Measurements from ENCODE around the gene SLC44A3.

SLC44A3 gene

GRCh38 chr1:94872771-94873495, 52.8 kb downstream of the SLC44A3 start:
- no peak overlapping the region for H3K4me3 ChIP-seq (ENCODE audit: low read depth, low read length)

- H3K4me3 ChIP-seq (ENCODE audit: low read depth, low read length), result no peak overlapping the region
Observed at GRCh38 chr1:94873520-94874351, 53.6 kb downstream of the SLC44A3 start.

GRCh38 chr1:94874423-94874822, 54.3 kb downstream of the SLC44A3 start:
- no peak overlapping the region for H3K4me3 ChIP-seq (ENCODE audit: low read depth, low read length)

DNA sequence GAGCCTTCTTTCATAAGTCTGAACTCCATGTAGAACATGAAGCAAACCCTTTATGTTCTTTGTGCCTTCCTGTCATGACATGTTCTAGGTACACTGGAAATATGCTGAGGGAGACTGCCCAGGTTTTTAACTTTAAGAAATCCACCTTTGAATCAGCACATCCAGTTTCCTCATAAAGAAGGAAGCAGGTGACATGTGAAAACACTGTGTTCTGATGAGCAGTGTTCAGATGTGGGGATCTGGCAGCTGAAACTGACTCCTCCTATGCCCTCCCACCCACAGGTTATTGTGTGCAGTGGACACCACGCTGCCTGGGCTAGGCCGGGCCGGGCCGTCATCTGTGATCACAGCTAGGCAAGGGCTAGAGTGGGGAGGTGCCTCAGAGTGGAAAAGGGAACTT, 55.6 kb downstream of the SLC44A3 start:
- no peak overlapping the region for H3K4me3 ChIP-seq (ENCODE audit: low read depth, low read length)

DNA sequence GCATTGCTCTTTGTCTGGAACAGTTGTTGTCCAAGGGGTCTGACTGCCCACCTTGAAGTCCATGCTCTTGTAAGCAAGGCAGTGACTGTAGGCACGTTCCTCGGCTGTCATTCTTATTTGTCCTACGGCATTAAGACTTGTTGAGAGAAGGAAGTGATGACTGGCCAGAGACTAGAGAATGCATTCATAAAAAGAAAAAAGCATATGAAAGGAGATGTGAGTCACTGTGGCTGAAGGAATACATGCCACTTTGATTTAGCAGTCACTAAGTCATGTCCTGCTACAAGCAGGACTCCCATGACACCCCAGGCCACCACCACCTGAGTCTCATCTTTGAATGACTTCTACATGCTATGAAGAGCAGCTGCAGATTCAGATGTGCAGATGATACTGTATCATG, 56.2 kb downstream of the SLC44A3 start:
- H3K4me3 ChIP-seq (ENCODE audit: low read depth, low read length), result no peak overlapping the region

GRCh38 chr1:94878329-94878728, 58.2 kb downstream of the SLC44A3 start:
- no peak overlapping the region for H3K4me3 ChIP-seq (ENCODE audit: low read depth, low read length)

DNA sequence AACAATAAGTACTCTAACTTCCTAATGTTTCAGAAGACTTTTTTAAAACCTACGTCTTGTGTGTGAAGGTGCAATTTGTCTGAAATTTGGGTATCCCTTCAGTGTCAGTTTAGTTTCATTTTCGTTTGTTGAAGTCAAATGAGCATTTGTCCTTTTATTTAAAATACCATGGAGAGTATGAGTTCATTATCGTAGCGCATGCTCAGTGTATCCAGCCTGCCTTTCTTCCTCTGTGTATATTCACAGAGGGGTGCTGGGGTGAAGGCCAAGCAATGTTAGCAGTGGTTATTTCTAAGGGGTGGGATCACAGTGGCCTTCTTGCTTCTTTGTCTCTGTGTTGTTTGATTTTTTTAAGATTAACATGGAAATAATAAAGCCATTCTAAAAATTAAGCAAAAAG, 63.5 kb downstream of the SLC44A3 start:
- no peak overlapping the region for H3K4me3 ChIP-seq (ENCODE audit: low read depth, low read length)

- H3K4me3 ChIP-seq (ENCODE audit: low read depth, low read length), result no peak overlapping the region
Observed at GRCh38 chr1:94884106-94884505, 63.9 kb downstream of the SLC44A3 start.

GRCh38 chr1:94884507-94884906, 64.3 kb downstream of the SLC44A3 start:
- H3K4me3 ChIP-seq (ENCODE audit: low read depth, low read length), result no peak overlapping the region

DNA sequence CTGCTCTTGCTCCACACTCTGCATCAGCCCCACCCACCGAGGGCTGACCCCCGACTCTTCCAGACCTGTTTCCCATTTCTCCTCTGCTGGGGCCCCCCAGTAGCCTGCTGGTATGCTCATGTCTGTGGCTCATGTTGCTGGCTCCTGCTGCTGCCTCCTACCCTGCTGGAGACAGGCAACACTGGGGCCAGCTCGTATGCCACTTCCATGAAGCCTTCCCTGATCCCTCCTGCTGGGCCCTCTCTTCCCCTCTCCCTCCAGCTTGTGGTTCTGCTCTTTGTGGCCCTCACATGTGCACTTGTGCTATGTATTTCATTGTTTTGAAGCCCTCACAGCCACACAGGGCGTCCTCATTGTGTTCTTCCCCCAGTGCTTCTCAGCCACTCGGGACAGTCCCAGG, 66.2 kb downstream of the SLC44A3 start:
- H3K4me3 ChIP-seq (ENCODE audit: low read depth, low read length), result no peak overlapping the region

GRCh38 chr1:94887106-94887505, 66.9 kb downstream of the SLC44A3 start:
- H3K4me3 ChIP-seq (ENCODE audit: low read depth, low read length), result no peak overlapping the region

DNA sequence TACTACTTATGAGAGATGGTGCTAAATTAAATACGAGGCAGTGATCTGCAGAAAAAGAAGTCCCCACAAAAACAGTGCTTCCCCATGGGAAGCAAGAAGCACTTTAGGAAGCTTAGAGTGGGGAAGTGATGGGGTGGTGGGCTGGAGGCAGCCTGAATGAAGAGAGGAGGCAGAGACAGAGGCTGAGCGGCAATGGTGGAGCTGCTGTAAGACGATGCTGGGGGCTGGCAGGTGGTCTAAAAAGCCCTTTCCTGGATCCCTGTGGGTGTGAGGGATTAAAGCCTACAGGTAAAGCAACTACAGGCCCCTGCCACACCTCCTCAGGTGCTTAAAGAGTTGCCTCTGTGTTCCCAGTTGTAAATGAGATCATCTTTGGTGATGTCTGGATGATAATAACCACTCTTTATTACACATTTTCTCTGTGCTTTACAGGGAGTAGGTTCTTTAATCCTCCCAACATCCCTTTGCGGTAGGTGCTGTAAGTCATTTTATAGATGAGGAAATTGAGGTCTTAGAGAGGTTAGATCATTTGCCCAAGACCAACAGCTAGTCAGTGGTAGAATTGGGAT, 67.5 kb downstream of the SLC44A3 start:
- no peak overlapping the region for H3K4me3 ChIP-seq (ENCODE audit: low read depth, low read length)

DNA sequence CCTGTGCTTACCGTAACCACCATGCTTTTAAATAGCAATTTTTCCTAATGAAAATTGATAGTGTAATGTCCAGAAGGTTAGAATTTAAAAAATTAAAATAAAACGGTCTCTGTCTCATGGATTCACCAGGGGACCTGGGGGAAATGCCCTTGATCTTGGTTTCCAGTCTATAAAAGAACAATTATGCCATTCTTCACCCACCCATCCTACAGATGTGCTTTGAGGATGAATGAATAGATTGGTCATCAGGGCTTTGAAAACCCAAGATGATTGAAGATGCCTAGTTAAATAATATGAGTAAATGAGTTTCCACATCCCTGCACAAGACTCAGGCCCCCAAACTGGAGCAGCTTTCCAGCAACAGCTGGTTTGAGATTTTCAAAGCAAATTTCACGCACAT, 68.0 kb downstream of the SLC44A3 start:
- no peak overlapping the region for H3K4me3 ChIP-seq (ENCODE audit: low read depth, low read length)

- no peak overlapping the region for H3K4me3 ChIP-seq (ENCODE audit: low read depth, low read length)
Observed at GRCh38 chr1:94892604-94893254, 72.6 kb downstream of the SLC44A3 start.

- no peak overlapping the region for H3K4me3 ChIP-seq (ENCODE audit: low read depth, low read length)
Observed at GRCh38 chr1:94894630-94895029, 74.5 kb downstream of the SLC44A3 start.

- no peak overlapping the region for H3K4me3 ChIP-seq (ENCODE audit: low read depth, low read length)
Observed at GRCh38 chr1:94895518-94895917, 75.4 kb downstream of the SLC44A3 start.

DNA sequence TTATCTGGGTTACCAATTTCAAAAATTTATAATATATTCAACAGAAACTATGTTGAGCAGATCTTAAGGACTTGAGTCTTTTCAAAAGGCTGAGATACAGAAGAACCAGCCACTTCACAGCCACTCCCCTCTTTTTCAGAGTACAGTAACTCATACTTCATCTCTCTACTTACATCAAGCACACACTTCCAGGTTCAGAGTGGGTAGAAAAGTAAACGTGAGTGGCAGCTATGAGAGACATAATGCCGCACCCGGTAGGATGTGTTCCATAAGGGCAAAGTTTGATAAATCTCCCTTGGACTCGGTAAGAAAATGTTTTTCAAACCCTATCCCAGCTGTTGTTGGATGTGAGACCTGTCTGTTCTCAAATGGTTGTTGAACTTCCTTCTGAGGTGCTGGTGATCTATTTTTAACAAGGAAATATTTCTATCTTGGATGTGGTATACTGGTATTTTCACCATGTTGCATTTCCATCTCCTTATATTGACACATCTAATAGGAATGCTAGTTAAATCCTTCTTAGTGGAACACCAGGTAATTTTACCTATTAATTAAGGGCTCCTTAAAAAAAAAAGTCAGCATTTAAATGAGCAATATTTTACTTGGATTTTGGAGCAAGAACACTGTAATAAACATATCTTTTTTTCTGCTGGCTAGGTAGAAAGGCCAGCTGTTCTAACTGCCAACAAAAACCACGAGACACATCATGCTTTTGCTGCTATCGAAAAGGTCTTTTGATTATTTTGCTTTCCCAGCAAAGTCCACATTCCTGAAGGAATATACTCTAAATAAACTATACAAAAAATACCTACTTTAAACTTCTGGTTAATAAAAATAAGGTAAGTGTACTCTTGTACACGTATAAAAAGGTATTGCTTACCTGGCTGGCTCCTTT, 78.6 kb downstream of the SLC44A3 start:
- no peak overlapping the region for H3K4me3 ChIP-seq (ENCODE audit: low read depth, low read length)

DNA sequence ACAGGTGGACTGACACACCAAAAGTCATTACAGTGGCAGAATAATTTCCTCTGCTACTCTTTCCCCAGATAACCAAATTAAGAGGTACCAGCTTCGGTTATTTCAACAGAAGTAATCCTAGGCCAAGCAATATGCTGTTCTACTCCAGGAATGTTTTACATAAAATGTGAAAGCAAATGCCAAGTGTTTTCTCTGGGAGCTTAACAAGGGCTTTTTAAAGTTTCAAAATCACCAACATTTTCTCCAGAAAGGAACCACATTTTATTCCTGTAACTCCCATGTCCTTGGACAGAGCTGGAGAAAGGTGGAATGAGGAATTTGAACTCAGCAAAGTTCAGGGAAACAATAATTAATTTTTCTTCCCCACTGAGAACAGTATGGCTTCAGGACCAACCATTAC, 79.6 kb downstream of the SLC44A3 start:
- H3K4me3 ChIP-seq (ENCODE audit: low read depth, low read length), result no peak overlapping the region

GRCh38 chr1:94901841-94902240, 81.7 kb downstream of the SLC44A3 start:
- H3K4me3 ChIP-seq (ENCODE audit: low read depth, low read length), result no peak overlapping the region

GRCh38 chr1:94903280-94904009, 83.3 kb downstream of the SLC44A3 start:
- H3K4me3 ChIP-seq (ENCODE audit: low read depth, low read length), result no peak overlapping the region
